HG02759 (cell line): ENCODE data around the gene LAMB1.

Experiments used
- ATAC-seq: cut with Tn5 transposase; IDR thresholded peaks from one replicate; pipeline ENCODE4 v1.9.1; 2021; ENCODE audit warnings: mild to moderate bottlenecking, moderate library complexity; ENCODE audit not compliant: unreplicated experiment

Gene LAMB1

GRCh38 chr7:107999779-108000560 is 3.0 kb downstream of the LAMB1 start:
- ATAC-seq: no peak

DNA sequence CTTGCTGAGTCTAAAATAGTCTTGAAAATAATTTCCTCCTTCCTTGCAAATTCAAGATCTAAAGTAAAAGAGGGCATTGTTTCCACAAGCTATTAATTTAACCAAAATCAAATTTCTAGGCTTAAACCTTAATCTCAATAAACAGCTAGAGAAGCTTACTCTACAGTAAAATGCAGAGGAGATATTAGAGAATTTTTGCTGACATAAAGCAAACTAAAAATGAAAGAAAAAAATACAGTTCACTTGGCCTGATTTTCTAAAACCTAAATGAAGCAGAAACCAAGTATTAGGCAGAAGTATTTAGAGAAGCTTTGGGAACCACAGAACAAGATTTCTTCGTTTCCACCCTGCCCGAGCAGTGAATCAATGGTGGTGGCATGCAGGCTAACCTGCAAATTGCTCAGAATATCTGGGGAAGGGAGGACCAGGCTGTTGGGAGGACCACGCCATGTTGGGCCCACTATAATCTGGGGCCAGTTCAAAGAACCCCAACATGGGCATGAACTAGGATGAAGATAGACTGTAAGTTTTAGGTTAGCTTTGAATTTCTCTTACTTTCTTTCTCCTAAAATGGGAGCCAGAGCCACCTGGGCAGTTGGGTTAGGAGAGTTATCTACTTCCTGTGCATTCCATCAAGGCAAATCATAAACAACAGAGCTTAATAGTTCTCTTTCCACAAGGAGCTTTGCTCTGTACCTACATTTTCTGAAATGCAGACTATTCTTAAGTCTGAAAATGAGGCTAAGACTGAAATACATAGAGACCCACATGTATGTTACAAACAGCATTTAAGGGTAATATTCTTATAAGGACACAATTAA is 4.1 kb downstream of the LAMB1 start:
- no peak for ATAC-seq

- ATAC-seq: no peak
Observed at GRCh38 chr7:107998150-107998549, 4.8 kb downstream of the LAMB1 start.

GRCh38 chr7:107996072-107996882 is 6.7 kb downstream of the LAMB1 start:
- no peak for ATAC-seq

GRCh38 chr7:107995184-107996071 is 7.5 kb downstream of the LAMB1 start:
- no peak for ATAC-seq

GRCh38 chr7:107994421-107995030 is 8.4 kb downstream of the LAMB1 start:
- ATAC-seq: no peak

DNA sequence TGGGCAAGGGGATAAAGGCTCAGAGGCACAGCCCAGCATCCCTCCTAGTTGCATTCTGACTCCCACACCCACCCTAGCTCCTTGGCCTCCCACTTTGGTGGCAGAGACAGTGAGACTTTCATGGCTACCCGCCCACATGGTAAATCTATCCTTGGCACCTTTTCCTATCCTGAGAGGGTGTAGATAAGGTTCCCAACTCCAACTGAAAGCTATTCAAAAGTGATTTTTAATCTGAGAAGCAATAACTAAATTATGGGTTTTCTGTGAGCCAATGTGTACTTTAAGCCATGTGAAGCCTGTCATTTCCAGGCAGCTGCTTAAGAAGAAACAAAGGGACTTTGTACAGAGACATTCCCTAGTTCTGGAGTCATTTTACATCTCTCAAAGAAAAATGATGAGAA is 9.1 kb downstream of the LAMB1 start:
- no peak for ATAC-seq

DNA sequence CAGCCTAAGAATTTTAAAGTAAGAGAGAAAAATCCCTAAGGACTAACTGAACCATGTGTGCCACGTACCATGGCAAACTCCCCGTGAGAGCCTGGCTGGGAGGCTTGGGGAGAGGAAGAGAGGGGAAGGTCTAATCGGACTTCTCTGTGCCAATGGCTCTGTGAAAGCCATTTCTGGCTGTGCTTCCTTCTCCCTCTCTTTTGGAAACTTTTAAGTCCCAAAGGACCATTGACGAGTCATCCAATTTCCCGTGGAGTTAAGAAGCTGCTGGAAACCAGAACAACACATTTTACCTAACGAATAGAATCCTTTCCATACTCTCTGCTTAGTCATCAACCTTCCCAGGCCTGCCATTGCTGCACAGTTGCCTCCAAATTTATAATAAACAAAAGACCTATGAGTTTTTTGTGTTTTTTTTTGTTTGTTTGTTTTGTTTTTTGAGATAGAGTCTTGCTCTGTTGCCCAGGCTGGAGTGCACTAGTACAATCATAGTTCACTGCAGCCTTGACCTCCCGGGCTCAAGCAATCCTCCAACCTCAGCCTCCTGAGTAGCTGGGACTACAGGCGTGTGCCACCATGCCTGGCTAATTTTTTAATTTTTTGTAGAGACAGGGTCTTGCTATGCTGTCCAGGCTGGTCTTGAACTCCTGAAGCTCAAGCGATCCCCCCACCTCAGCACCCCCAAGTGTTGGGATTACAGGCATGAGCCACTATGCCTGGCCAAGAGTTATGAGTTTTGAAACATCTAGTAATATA is 13.2 kb downstream of the LAMB1 start:
- ATAC-seq: no peak

DNA sequence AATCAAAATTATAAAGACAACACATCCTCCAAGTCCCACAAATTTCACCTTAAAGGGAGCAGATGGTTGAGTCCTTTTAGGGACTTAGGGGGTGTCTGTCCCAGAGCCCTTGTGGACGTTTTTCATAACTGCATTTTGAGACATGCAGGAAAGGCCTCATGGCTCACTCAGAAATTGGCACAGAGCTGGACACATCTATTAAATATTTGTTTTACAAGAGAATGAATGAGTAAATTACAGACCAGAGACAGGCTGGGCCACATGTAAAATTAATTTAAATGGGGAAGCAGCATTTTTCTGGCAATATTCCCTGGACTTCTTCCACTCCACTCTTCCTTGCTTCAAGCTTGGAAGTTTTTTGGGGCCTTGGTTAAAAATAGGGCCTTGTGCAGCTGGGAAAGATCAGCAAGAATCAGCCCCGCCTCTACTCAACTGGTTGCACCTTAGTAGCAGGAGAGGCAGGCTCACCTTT is 20.0 kb downstream of the LAMB1 start:
- ATAC-seq: no peak

DNA sequence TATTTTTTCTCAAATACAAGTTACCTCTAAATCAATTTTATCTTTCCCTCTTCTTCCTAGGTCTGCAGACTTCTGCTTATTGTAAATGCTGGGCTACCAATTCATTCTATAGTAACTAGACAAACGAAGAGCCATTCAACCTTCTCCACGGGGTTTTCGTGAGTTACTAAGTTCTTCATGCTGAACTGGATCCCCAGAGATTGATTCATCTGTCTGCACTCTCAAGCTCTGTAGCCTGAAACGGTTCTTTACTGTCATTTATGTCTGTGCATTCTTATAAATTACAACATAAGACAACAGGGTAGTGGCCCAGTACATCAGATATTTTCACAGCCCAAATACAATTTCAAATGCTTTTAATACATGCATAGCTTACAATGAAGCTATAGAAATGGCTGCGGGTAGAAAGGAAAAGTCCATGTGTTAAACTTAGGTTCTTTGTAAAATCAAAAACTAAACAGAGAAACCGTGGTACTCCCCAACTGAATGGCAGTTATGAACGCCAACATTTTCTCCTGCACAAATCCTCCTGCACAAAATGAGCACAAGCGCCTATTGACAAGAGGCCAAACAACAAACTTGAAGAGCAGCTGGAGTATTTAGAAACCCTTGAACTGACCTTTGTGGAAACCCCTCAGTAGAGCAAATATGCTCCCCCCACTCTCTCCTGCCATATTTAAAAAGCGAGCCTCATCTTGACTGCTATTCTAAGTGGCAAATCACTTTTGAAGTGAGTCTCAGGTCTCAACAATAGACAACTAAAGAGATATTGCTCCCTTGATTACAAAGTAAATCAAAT is 20.7 kb downstream of the LAMB1 start:
- ATAC-seq: no peak

GRCh38 chr7:107981466-107981865 is 21.5 kb downstream of the LAMB1 start:
- ATAC-seq: no peak

DNA sequence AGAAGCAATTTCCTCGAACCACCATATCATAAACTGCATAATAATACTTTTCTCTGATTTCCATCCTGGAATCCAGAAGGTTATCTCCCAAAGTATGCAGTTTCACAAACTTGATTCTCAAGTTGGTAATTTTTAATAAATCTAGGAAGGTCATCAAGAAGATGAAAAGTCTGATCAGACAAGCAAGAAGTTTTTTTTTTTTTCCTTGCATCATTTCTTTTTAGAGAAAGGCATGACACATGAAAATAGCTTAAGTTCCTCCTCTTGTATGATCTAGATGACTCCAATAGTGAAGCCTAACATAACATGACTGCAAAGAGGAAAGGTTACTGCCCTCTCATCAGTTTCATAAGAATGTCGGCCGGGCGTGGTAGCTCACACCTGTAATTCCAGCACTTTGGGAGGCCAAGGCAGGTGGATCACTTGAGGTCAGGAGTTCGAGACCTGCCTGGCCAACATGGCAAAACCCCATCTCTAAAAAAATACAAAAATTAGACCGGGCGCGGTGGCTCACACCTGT is 22.2 kb downstream of the LAMB1 start:
- no peak for ATAC-seq

DNA sequence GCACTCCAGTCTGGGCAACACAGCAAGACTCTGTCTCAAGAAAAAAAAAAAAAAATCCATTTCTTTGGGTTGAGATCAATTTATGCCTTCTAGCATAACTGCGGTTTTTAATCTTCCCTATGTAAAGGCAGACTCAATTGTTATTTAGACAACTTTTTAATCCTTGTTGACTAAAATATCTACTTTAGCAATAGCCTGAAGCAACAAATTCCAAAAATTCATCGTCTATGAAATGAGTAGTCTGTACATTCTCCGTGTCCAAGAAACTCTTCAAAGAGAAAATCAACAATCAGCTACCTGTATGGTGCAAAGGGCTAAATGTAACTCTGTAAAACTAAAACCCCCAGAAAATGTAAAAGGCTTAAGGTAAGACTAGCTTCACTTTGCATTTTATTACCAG is 22.8 kb downstream of the LAMB1 start:
- ATAC-seq: no peak

DNA sequence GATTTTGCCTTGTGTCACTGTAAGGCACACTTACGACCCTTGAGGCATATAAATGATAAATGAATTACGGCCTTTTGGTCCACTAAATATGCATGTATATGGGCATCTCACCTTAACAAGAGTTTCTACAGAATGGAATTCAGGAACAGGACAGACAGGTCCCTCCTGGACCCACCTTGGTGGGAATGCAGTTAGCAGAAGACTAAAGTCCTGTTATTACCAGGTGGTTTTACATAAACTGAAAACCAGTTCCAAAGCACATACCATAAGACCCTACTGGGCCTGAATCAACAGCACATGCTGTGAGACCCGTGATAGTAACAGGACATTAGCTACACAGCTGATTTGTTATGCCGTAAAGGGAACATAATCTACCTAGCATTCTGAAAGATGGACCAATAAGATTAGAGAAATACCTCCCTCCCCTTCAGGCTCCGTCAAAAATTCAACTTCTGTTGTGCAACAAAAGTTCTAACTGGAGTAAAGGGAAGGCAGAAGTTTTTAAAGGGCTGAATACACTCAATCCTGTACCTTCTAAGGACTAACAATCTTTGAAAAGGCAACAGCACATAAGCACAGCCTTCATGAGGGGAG is 24.0 kb downstream of the LAMB1 start:
- ATAC-seq: no peak

- no peak for ATAC-seq
Observed at GRCh38 chr7:107977048-107977447, 25.9 kb downstream of the LAMB1 start.

GRCh38 chr7:107976620-107977019 is 26.3 kb downstream of the LAMB1 start:
- no peak for ATAC-seq

DNA sequence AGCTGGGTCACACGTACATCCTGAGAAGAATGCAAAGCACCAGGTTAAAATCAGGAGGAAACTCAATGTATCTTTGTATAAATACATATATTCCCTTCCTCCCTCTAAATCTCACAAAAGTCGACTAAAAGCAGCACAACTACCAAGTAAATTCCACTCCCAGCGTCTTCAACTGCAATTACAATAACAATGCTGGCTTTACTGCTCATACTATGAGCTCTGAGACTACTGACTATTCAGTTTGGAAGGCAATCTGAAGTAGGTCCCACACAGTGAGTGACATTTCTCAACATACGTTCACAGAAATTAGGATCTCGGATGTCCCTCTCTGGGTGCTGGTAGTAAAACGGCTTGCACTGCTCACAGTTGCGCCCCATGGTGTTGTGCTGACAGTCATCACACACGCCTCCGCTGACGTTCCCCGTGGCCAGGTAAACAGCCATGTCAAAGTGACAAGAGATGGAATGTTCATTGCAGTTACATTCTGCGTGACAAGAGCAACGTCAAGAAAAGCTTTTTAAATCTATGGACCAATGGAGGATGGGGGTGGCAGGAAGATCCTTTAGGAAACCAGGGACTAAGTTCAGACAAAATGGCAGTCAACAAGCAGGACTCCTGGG is 27.5 kb downstream of the LAMB1 start:
- ATAC-seq: no peak
